Measurements from ENCODE around the gene METAP1.

- TF ChIP-seq CSRNP3 (CRISPR knock-in tag; IDR thresholded peaks at IDR 0.05): no peak
- no peak for TF ChIP-seq ZFP3 (CRISPR knock-in tag; IDR thresholded peaks at IDR 0.05)
- no peak for TF ChIP-seq CSDC2 (CRISPR knock-in tag; IDR thresholded peaks at IDR 0.05)
- no peak for TF ChIP-seq SNAI2 (CRISPR knock-in tag; IDR thresholded peaks at IDR 0.05)
- TF ChIP-seq ISL1 (CRISPR knock-in tag; IDR thresholded peaks at IDR 0.05): no peak
- TF ChIP-seq GLIS3 (CRISPR knock-in tag; IDR thresholded peaks at IDR 0.05): no peak
- no peak for TF ChIP-seq ZNF70 (CRISPR knock-in tag; IDR thresholded peaks at IDR 0.05)
- TF ChIP-seq CREB5 (CRISPR knock-in tag; IDR thresholded peaks at IDR 0.05; ENCODE audit: low read depth): no peak
- TF ChIP-seq ZNF565 (CRISPR knock-in tag; conservative IDR thresholded peaks at IDR 0.05; ENCODE audit: low read depth): no peak
Measured at GRCh38 chr4:99047710-99048109, 52.2 kb downstream of the METAP1 start.

All from SK-N-SH treated with all-trans-retinoic acid at 6 μM for 48 hours (cell line).